ENCODE data around the gene PUSL1.

The PUSL1 gene

GRCh38 chr1:1324524-1325287 is 16.3 kb downstream of the PUSL1 start, which contains the start of the genes CPTP and INTS11:
TSS of gene CPTP (plus strand) at chr1:1324802. CDS start at chr1:1326911, 2,109 bp downstream.
TSS of gene INTS11 (minus strand) at chr1:1324660. CDS start at chr1:1324608, 52 bp downstream.
- peak; percentile 93 to 96 (median 95) for DNase-seq (ENCODE audit: low read depth in 3 of 3)

- DNase-seq (ENCODE audit: low read depth in 3 of 3): no peak
Measured at GRCh38 chr1:1325288-1326074, 17.1 kb downstream of the PUSL1 start.

- no peak for DNase-seq (ENCODE audit: low read depth in 3 of 3)
Measured at GRCh38 chr1:1326075-1326605, 17.7 kb downstream of the PUSL1 start.

GRCh38 chr1:1327291-1327690 is 18.9 kb downstream of the PUSL1 start:
- no peak for DNase-seq (ENCODE audit: low read depth in 3 of 3)

- DNase-seq (ENCODE audit: low read depth in 3 of 3): no peak
Measured at GRCh38 chr1:1328254-1328653, 19.9 kb downstream of the PUSL1 start.

GRCh38 chr1:1329304-1330210 is 21.2 kb downstream of the PUSL1 start:
- DNase-seq (ENCODE audit: low read depth in 3 of 3): no peak

- no peak for DNase-seq (ENCODE audit: low read depth in 3 of 3)
Measured at GRCh38 chr1:1330366-1331067, 22.1 kb downstream of the PUSL1 start.

GRCh38 chr1:1331068-1331965 is 22.9 kb downstream of the PUSL1 start, which contains the start of gene TAS1R3:
TSS of gene TAS1R3 (plus strand) at chr1:1331280. CDS start at chr1:1331346, 66 bp downstream.
- DNase-seq (ENCODE audit: low read depth in 3 of 3): no peak

GRCh38 chr1:1332031-1332755 is 23.8 kb downstream of the PUSL1 start:
- DNase-seq (ENCODE audit: low read depth in 3 of 3): no peak

GRCh38 chr1:1332774-1333480 is 24.5 kb downstream of the PUSL1 start:
- DNase-seq (ENCODE audit: low read depth in 3 of 3): no peak

GRCh38 chr1:1333551-1334241 is 25.3 kb downstream of the PUSL1 start:
- no peak for DNase-seq (ENCODE audit: low read depth in 3 of 3)

- no peak for DNase-seq (ENCODE audit: low read depth in 3 of 3)
Measured at GRCh38 chr1:1334835-1335234, 26.4 kb downstream of the PUSL1 start.

GRCh38 chr1:1335283-1335682 is 26.9 kb downstream of the PUSL1 start:
- no peak for DNase-seq (ENCODE audit: low read depth in 3 of 3)

- DNase-seq (ENCODE audit: low read depth in 3 of 3): no peak
Measured at GRCh38 chr1:1335792-1336248, 27.4 kb downstream of the PUSL1 start.

- DNase-seq (ENCODE audit: low read depth in 3 of 3): no peak
Measured at GRCh38 chr1:1336446-1336845, 28.0 kb downstream of the PUSL1 start.

GRCh38 chr1:1336931-1337792 is 28.8 kb downstream of the PUSL1 start:
- no peak for DNase-seq (ENCODE audit: low read depth in 3 of 3)

- DNase-seq (ENCODE audit: low read depth in 3 of 3): peak in 1 of 3 donors; percentile 41
Measured at GRCh38 chr1:1337793-1338147, 29.4 kb downstream of the PUSL1 start.

Measured in stimulated activated CD4-positive, alpha-beta T cell treated with anti-CD3 and anti-CD28 coated beads, TNF-alpha, amount 100 ng/mL, for 48 hours (primary cell).